Neural cell (in vitro differentiated cells): Measurements from ENCODE around the gene DPP6. TPM values are rescaled to one million over a fixed set of nuclear protein-coding genes. Genes with fewer than 3 reads are reported as not detected.
A peak's percentile ranks its signal among the peaks of the same experiment; 100 is the strongest.

Experiments
- H2AFZ ChIP-seq: fragments of 200-600, 300-800 bp; sonication (generic), shearing (Covaris generic); 2 replicates; pipeline ENCODE4 v1.6.0; 2014; ENCODE audit warnings: low read depth, mild to moderate bottlenecking, antibody characterized with exemption, low read length, moderate library complexity
- H3F3A ChIP-seq: fragments of 200-600 bp; shearing (Covaris generic); 2 replicates; pipeline ENCODE4 v1.6.1; 2016; ENCODE audit warnings: mild to moderate bottlenecking, moderate library complexity, mixed read lengths, antibody characterized with exemption, low read length; ENCODE audit not compliant: insufficient read depth, poor library complexity, severe bottlenecking
- H3K27ac ChIP-seq: fragments of 200-600, 300-800 bp; sonication (generic), shearing (Covaris generic); 2 replicates; pipeline ENCODE4 v1.5.1; 2014; ENCODE audit warnings: mild to moderate bottlenecking, low read length, moderate library complexity
- H3K27me3 ChIP-seq: fragments of 300-800, 200-600 bp; sonication (generic), shearing (Covaris generic); 2 replicates; pipeline ENCODE4 v1.6.0; 2014; ENCODE audit warnings: mild to moderate bottlenecking, low read depth, low read length, moderate library complexity; ENCODE audit not compliant: insufficient read depth
- H3K36me3 ChIP-seq: fragments of 300-800, 200-600 bp; sonication (generic), shearing (Covaris generic); 2 replicates; pipeline ENCODE4 v1.5.1; 2014; ENCODE audit warnings: mild to moderate bottlenecking, antibody characterized with exemption, low read length, moderate library complexity; ENCODE audit not compliant: insufficient read depth
- H3K4me2 ChIP-seq: fragments of 300-800, 200-600 bp; sonication (generic), shearing (Covaris generic); 2 replicates; pipeline ENCODE4 v1.6.0; 2014; ENCODE audit warnings: mild to moderate bottlenecking, low read length
- H3K4me3 ChIP-seq: fragments of 300-800, 200-600 bp; sonication (generic), shearing (Covaris generic); 2 replicates; pipeline ENCODE4 v1.5.1; 2014; ENCODE audit warnings: mild to moderate bottlenecking, low read length, moderate library complexity
- H3K79me2 ChIP-seq: fragments of 200-600 bp; shearing (Covaris generic); replicated peaks from 2 replicates; pipeline ENCODE4 v1.6.0; 2014; ENCODE audit warnings: mild to moderate bottlenecking, low read length, moderate library complexity; ENCODE audit not compliant: insufficient read depth
- H3K9ac ChIP-seq: fragments of 300-800, 200-600 bp; sonication (generic), shearing (Covaris generic); 2 replicates; pipeline ENCODE4 v1.6.1; 2016; ENCODE audit warnings: mild to moderate bottlenecking, low read length, mixed read lengths
- H3K9me2 ChIP-seq: fragments of 200-600 bp; shearing (Covaris generic); 2 replicates; pipeline ENCODE4 v1.6.1; 2016; ENCODE audit warnings: mild to moderate bottlenecking, low read length, mixed read lengths; ENCODE audit not compliant: insufficient read depth
- H3K9me3 ChIP-seq: fragments of 200-600, 300-800 bp; sonication (generic), shearing (Covaris generic); 2 replicates; pipeline ENCODE4 v1.6.1; 2016; ENCODE audit warnings: mild to moderate bottlenecking, mixed run types, low read length, moderate library complexity, mixed read lengths
- H4K20me1 ChIP-seq: fragments of 200-600 bp; shearing (Covaris generic); 2 replicates; pipeline ENCODE4 v1.6.1; 2016; ENCODE audit warnings: mild to moderate bottlenecking, mixed run types; ENCODE audit not compliant: insufficient read depth
- CTCF ChIP-seq: fragments of 450-650 bp; IDR thresholded peaks from 2 replicates; pipeline ENCODE4 v1.5.1; 2014; ENCODE audit warnings: antibody characterized with exemption, mild to moderate bottlenecking, moderate library complexity; ENCODE audit not compliant: poor library complexity, severe bottlenecking
- EP300 ChIP-seq: fragments of 450-650 bp; conservative IDR thresholded peaks from 2 replicates; pipeline ENCODE4 v1.6.1; 2014; ENCODE audit warnings: antibody characterized with exemption, mild to moderate bottlenecking, moderate library complexity; ENCODE audit not compliant: poor library complexity, severe bottlenecking
- MXI1 ChIP-seq: fragments of 450-650 bp; conservative IDR thresholded peaks from 2 replicates; pipeline ENCODE4 v1.6.1; 2014; ENCODE audit warnings: antibody characterized with exemption, mild to moderate bottlenecking; ENCODE audit not compliant: poor library complexity, severe bottlenecking
- POLR2AphosphoS5 ChIP-seq: IDR thresholded peaks from 2 replicates; pipeline ENCODE4 v1.6.1; 2012
- RAD21 ChIP-seq: fragments of 450-650 bp; conservative IDR thresholded peaks from 2 replicates; pipeline ENCODE4 v1.6.1; 2014; ENCODE audit warnings: antibody characterized with exemption, mild to moderate bottlenecking, moderate library complexity
- SMC3 ChIP-seq: fragments of 450-650 bp; conservative IDR thresholded peaks from 2 replicates; pipeline ENCODE4 v1.6.1; 2014; ENCODE audit warnings: antibody characterized with exemption, mild to moderate bottlenecking, moderate library complexity; ENCODE audit not compliant: poor library complexity
- polyA plus RNA-seq: library from polyadenylated mRNA; depleted of rRNA; stranded (reverse); fragments of >200 nt; gene quantifications from 2 replicates; pipeline ENCODE4 v1.2.3, GENCODE V29; 2014
- TF ChIP-seq, protein P1 (sequence below): IDR thresholded peaks from 2 replicates; pipeline ENCODE4 v1.6.1; 2012; ENCODE audit warnings: borderline replicate concordance

DPP6 gene
- polyA plus RNA-seq, 1 donor from 2014 or later, result 20.4 TPM

DNA sequence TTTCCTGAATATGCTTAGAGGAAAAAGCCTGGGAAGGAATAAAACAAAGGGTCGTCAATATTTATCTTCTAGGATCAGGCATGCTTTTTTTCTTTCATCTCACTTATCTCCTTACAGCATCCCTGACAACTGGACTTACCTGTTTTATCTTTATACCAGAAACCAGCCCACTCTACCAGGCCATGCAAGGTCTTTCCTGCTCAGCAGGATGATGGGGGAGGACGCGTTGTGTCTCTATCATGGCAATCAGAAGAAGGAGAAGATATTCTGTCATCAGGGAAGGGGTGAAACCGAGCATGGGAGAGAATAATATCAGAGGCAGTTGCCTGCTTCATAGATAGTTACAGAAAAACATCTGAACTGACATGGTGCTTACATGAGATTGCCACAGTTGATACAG is 445.6 kb downstream of the DPP6 start:
- no peaks in the 10 kb centered on the region for H3F3A ChIP-seq
- H3K79me2 ChIP-seq, result no peaks in the 10 kb centered on the region
- no peak overlapping the region for H3K27ac ChIP-seq
- TF ChIP-seq CTCF (no peak), MXI1 (no peak)
- TF ChIP-seq, protein P1, sequence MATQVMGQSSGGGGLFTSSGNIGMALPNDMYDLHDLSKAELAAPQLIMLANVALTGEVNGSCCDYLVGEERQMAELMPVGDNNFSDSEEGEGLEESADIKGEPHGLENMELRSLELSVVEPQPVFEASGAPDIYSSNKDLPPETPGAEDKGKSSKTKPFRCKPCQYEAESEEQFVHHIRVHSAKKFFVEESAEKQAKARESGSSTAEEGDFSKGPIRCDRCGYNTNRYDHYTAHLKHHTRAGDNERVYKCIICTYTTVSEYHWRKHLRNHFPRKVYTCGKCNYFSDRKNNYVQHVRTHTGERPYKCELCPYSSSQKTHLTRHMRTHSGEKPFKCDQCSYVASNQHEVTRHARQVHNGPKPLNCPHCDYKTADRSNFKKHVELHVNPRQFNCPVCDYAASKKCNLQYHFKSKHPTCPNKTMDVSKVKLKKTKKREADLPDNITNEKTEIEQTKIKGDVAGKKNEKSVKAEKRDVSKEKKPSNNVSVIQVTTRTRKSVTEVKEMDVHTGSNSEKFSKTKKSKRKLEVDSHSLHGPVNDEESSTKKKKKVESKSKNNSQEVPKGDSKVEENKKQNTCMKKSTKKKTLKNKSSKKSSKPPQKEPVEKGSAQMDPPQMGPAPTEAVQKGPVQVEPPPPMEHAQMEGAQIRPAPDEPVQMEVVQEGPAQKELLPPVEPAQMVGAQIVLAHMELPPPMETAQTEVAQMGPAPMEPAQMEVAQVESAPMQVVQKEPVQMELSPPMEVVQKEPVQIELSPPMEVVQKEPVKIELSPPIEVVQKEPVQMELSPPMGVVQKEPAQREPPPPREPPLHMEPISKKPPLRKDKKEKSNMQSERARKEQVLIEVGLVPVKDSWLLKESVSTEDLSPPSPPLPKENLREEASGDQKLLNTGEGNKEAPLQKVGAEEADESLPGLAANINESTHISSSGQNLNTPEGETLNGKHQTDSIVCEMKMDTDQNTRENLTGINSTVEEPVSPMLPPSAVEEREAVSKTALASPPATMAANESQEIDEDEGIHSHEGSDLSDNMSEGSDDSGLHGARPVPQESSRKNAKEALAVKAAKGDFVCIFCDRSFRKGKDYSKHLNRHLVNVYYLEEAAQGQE, result no peak
- no peaks in the 10 kb centered on the region for H3K9me2 ChIP-seq
- H3K4me3 ChIP-seq, result no peak overlapping the region
- H3K36me3 ChIP-seq, result no peaks in the 10 kb centered on the region
- no peak overlapping the region for H3K4me2 ChIP-seq
- no peak overlapping the region for H3K9ac ChIP-seq
- no peaks in the 10 kb centered on the region for H3K9me3 ChIP-seq
- no peak overlapping the region for H2AFZ ChIP-seq
- no peaks in the 10 kb centered on the region for H3K27me3 ChIP-seq
- no peaks in the 10 kb centered on the region for H4K20me1 ChIP-seq

- Histone ChIP-seq H3K27ac (peak overlapping the region; percentile 71), H3K9me3 (no peaks in the 10 kb centered on the region), H4K20me1 (no peaks in the 10 kb centered on the region), H3K79me2 (no peaks in the 10 kb centered on the region), H3K4me3 (peak overlapping the region; percentile 38), H3K9me2 (no peaks in the 10 kb centered on the region), H3F3A (no peaks in the 10 kb centered on the region), H3K27me3 (no peaks in the 10 kb centered on the region), H2AFZ (no peak overlapping the region), H3K4me2 (peak overlapping the region; percentile 13), H3K9ac (peak overlapping the region; percentile 27), H3K36me3 (no peaks in the 10 kb centered on the region)
- TF ChIP-seq RAD21 (peak; percentile 87), SMC3 (peak; percentile 90), CTCF (peak; percentile 91), EP300 (peak; percentile 41), POLR2AphosphoS5 (no peak)
Measured at GRCh38 chr7:154503962-154504550, 451.9 kb downstream of the DPP6 start.
